Measurements from ENCODE around the gene PRKCZ.

- no peak for TF ChIP-seq ZFX (IDR thresholded peaks at IDR 0.05; ENCODE audit: borderline replicate concordance)
- TF ChIP-seq CTCF (IDR thresholded peaks at IDR 0.05): no peak
Measured at GRCh38 chr1:2084306-2084705, 34.1 kb downstream of the PRKCZ start.
